GM18951 (cell line): Measurements from ENCODE around the gene NGFR.

Experiments used
- POLR2A ChIP-seq: IDR thresholded peaks from 4 replicates; pipeline ENCODE4 v1.6.1; 2011; ENCODE audit warnings: mild to moderate bottlenecking; ENCODE audit not compliant: insufficient read length, insufficient read depth; ENCODE audit errors: extremely low read depth
- in situ Hi-C: fragments of 300-500 bp; cut with MboI; formaldehyde crosslinking; loops from one replicate; pipeline ENCODE4 v1.12.0; 2022; ENCODE audit warnings: low sequenced_read_pairs, mixed read lengths, inconsistent platforms; ENCODE audit not compliant: unreplicated experiment

The NGFR gene

DNA sequence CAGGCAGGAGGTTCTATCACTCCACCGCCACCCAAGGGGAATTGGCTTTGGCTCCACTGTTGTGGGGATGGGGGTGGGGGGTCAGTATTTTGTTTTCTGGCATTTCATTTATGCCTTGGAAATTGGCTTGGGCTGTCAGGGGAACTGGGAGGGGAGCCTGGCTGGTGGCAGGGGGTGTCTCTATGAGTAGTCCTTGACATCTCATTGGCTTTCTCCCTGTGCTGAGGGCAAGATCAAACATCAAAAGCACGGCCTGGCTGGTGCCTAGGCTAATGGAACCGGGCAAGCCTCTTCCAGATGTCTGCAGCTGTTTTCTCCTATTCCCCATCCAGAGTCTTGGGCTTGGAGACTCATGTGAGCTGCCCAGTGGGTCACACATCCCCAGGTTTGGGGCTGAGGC lies 17.4 kb upstream of the NGFR start:
- in situ Hi-C loops: no loop called here
- no peak for TF ChIP-seq POLR2A

GRCh38 chr17:49480836-49481615 lies 14.1 kb upstream of the NGFR start:
- TF ChIP-seq POLR2A: no peak
- in situ Hi-C loops: no loop called here

GRCh38 chr17:49482144-49482817 lies 12.8 kb upstream of the NGFR start:
- no peak for TF ChIP-seq POLR2A
- in situ Hi-C loops: no loop called here

DNA sequence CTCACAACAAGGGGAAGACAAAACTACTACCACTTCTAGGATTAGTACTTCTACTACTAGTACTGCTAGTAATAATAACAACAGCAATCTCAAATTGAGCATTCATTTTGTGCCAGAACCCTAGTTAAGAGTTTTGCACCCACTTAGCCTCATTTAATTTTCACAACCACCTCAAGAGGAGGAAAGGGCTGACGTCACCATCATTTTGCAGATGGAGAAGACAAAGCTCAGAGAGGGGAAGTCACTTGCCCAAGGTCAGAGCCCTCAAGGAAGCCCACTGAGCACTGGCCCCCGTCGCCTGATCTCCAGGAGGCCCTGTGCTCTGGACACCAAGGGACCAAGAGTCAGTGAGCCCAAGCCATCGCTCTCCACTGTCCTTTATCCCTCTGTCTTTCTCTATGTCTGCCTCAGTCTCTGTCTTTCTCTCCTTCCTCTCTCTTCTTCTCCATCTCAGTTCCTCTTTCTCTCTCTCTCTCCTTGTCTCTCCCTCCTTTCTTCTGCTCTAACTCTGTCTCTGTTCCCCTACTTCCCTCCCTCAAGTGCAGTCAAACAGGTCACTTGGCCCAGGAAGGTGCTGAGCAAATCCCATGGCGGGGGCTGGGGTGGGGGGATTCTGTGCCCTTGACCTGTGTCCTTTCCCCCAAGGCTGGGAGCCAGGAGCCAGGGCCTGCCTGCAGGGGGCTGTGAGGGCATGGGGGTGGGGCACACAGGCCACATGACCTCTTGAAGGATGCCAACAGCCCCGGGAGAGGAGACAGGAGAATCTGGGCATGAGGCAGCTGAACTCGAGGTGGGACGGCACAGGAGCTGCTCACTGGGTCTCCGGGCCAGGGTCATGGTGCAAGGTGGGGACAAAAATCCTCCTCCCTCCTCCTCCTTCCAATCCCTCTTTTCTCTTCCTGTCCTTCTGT lies 11.2 kb upstream of the NGFR start:
- TF ChIP-seq POLR2A: no peak
- in situ Hi-C loops: no loop called here

DNA sequence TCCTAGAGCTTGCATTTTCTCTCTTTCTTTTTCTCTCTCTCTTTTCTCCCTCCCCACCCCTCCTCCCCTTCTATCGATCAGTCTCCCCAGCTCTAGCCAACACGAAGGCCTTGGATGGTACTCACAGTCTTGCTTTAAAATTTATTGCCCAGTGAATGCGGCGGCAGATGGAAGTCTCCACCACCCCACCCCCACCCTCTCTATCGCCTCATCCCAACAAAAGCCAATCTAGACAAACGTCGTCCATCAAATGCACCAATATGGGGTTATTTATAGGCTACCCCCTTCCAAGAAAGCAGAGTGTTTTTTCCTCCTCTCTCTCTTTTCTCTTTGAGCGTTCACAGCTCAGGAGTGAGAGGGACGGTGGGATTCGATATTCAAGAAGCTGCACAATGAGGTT lies 10.5 kb upstream of the NGFR start:
- in situ Hi-C loops: no loop called here
- no peak for TF ChIP-seq POLR2A

GRCh38 chr17:49486012-49486641 lies 9.0 kb upstream of the NGFR start:
- no peak for TF ChIP-seq POLR2A
- in situ Hi-C loops: no loop called here

DNA sequence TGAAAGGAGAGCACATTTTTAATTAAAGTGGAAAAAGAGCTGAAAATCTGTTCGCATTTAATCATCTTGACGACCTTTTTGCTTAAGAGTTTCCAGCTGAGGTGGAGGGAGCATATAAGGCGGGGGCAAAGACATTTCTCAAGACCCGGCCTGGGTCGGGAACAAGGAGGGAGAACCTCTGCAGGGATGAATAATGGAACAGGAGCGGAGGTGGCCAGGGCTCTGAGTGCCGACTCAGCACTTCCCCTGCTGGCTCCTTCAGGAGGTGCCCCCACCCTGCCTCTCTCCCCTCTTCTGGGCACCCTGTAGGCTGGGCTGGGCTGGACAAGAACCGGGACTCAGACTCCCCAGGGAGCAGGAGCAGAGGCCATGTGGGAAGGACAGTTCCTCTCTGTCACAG lies 7.9 kb upstream of the NGFR start:
- TF ChIP-seq POLR2A: no peak
- in situ Hi-C loops: no loop called here

- in situ Hi-C loops: no loop called here
- no peak for TF ChIP-seq POLR2A
Observed at GRCh38 chr17:49488612-49489011, 6.5 kb upstream of the NGFR start.

- in situ Hi-C loops: no loop called here
- TF ChIP-seq POLR2A: no peak
Observed at GRCh38 chr17:49489348-49489747, 5.7 kb upstream of the NGFR start.

DNA sequence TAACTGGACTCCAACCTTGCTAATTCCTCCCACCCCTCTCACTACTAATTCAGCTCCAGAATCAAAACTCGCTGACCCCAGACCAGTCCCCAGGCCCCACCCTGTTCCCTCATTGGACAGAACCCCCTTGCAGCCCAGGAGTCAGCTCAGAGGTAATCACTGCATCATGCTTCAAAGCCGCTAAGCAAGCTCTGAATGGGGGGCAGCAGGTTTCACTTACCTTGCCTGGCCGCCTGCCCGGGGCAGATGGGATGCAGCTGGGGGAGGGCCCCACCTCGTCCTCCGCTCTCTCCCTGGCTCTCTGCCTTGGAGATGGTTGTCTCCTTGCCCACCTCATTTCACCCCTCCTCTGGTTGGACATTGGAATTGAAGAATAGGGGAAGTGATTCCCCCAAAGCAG lies 4.8 kb upstream of the NGFR start:
- in situ Hi-C loops: no loop called here
- no peak for TF ChIP-seq POLR2A

DNA sequence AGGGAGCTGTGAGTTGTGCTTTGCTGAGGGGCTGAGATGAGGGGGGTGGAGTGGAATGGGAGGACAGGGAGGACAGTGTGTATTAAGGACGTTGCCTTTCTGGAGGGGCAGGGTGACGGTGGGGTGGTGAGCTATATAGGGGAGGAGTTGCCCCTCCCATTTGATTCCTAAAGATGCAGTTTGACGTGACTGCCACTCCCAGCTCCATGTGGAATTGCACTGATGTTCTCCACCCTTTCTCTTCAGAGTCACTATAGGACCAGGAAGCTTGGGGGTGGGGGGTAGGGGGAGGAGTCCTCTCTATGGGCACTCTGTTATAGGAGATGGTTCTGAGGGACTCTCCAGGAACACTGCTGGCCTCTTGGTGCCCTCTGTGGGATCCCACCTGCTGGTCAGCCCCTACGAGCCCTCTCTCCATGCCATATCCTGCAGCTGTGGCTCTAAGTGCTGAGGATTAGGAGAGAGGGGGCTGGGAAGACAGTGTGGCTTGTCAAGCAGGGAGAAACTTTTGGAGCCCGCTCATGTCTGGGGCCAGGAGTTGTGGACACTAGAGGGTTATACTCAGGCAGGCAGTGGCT lies 3.8 kb upstream of the NGFR start:
- in situ Hi-C loops: no loop called here
- no peak for TF ChIP-seq POLR2A

GRCh38 chr17:49494399-49494985 lies 601 bp upstream of the NGFR start:
- TF ChIP-seq POLR2A: no peak
- in situ Hi-C loops: no loop called here

DNA sequence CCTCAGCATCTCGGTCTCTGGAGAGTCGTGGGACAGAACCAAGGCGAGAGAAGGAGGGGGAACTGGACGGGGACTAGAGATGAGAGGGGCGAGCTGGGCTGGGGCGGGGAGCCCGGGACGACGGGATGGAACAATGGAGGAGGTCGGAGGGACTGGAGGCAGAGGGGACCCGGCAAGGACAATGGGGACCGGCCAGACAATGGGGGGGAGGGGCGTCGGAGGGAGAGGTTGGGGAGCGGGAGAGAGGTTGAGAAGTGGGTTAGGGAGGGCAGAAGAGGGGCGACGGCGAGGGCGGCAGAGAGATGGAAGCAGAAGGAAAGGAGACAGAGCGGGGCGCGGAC lies 719 bp downstream of the NGFR start:
- in situ Hi-C loops: no loop called here
- no peak for TF ChIP-seq POLR2A
